Measurements from ENCODE around the gene PCDHGB1. TPM values are rescaled to one million over a fixed set of nuclear protein-coding genes. Genes with fewer than 3 reads are reported as not detected.

Gene PCDHGB1
- total and polyA plus RNA-seq, 2 donors (not counting 1 experiment from before 2014, with no cell fraction given) = 1.7 to 4.3 TPM

DNA sequence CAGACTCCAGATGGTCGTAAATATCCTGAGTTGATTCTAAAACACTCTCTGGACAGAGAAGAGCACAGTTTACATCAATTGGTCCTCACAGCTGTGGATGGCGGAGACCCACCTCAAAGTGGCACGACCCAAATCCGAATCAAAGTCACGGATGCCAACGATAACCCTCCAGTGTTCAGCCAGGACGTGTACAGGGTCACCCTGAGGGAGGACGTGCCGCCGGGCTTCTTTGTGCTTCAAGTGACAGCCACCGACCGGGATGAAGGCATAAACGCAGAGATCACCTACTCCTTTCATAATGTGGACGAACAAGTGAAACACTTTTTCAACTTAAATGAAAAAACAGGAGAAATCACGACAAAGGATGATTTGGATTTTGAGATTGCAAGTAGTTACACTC, 10.8 kb downstream of the PCDHGB1 start:
- Histone ChIP-seq H3K27ac (ENCODE audit: insufficient read depth, low read length) (no peak overlapping the region), H3K36me3 (ENCODE audit: control insufficient read depth, insufficient read depth, low read length) (no peaks in the 10 kb centered on the region), H3K79me2 (ENCODE audit: control insufficient read depth, insufficient read depth, low read length) (no peaks in the 10 kb centered on the region), H3K4me1 (ENCODE audit: control insufficient read depth, extremely low read depth, insufficient read depth, low read length) (no peaks in the 10 kb centered on the region), H3K4me3 (replicated peaks in 1 of 4; ENCODE audit: control extremely low read depth in 1 of 4, insufficient read depth in 1 of 4, low read depth in 3 of 4, low read length in 4 of 4) (peak overlapping the region in 1 of 4 experiments; percentile 58), H3K9me3 (ENCODE audit: control insufficient read depth, insufficient read depth, low read depth, low read length) (peaks cover 5% of the 10 kb centered on the region), H3K27me3 (ENCODE audit: control insufficient read depth, insufficient read depth, low read length) (peaks cover 29% of the 10 kb centered on the region), H3K9ac (ENCODE audit: insufficient read depth, low read length) (no peak overlapping the region), H2AFZ (ENCODE audit: low read length) (no peak overlapping the region), H3K4me2 (ENCODE audit: extremely low read depth, insufficient read depth, low read length) (no peak overlapping the region), H4K20me1 (ENCODE audit: control insufficient read depth, extremely low read depth, insufficient read depth, low read length) (no peaks in the 10 kb centered on the region)
- TF ChIP-seq CTCF (conservative IDR thresholded peaks at IDR 0.05 in 1 of 2, IDR thresholded peaks at IDR 0.05 in 1 of 2; ENCODE audit: low read depth in 1 of 2, low read length in 2 of 2) (no peak), EZH2 (IDR thresholded peaks at IDR 0.05; ENCODE audit: low read length, missing control alignments) (no peak)
- no peak for DNase-seq (ENCODE audit: low read depth in 2 of 2)

GRCh38 chr5:141362719-141363118, 12.8 kb downstream of the PCDHGB1 start:
- TF ChIP-seq EZH2 (IDR thresholded peaks at IDR 0.05; ENCODE audit: low read length, missing control alignments) (no peak), CTCF (conservative IDR thresholded peaks at IDR 0.05 in 1 of 2, IDR thresholded peaks at IDR 0.05 in 1 of 2; ENCODE audit: low read depth in 1 of 2, low read length in 2 of 2) (no peak)
- Histone ChIP-seq H3K79me2 (ENCODE audit: control insufficient read depth, insufficient read depth, low read length) (no peaks in the 10 kb centered on the region), H2AFZ (ENCODE audit: low read length) (no peak overlapping the region), H3K4me3 (replicated peaks in 1 of 4; ENCODE audit: control extremely low read depth in 1 of 4, insufficient read depth in 1 of 4, low read depth in 3 of 4, low read length in 4 of 4) (no peak overlapping the region), H3K27ac (ENCODE audit: insufficient read depth, low read length) (no peak overlapping the region), H3K9ac (ENCODE audit: insufficient read depth, low read length) (no peak overlapping the region), H3K9me3 (ENCODE audit: control insufficient read depth, insufficient read depth, low read depth, low read length) (peaks cover 5% of the 10 kb centered on the region), H3K27me3 (ENCODE audit: control insufficient read depth, insufficient read depth, low read length) (peaks cover 32% of the 10 kb centered on the region), H3K4me2 (ENCODE audit: extremely low read depth, insufficient read depth, low read length) (no peak overlapping the region), H3K36me3 (ENCODE audit: control insufficient read depth, insufficient read depth, low read length) (no peaks in the 10 kb centered on the region), H3K4me1 (ENCODE audit: control insufficient read depth, extremely low read depth, insufficient read depth, low read length) (no peaks in the 10 kb centered on the region), H4K20me1 (ENCODE audit: control insufficient read depth, extremely low read depth, insufficient read depth, low read length) (no peaks in the 10 kb centered on the region)
- no peak for DNase-seq (ENCODE audit: low read depth in 2 of 2)

- no peaks in the 10 kb centered on the region for H4K20me1 ChIP-seq (ENCODE audit: control insufficient read depth, extremely low read depth, insufficient read depth, low read length)
- no peak within 1 kb of the TSS for H3K9ac ChIP-seq (ENCODE audit: insufficient read depth, low read length)
- H3K4me3 ChIP-seq (replicated peaks in 1 of 4; ENCODE audit: control extremely low read depth in 1 of 4, insufficient read depth in 1 of 4, low read depth in 3 of 4, low read length in 4 of 4) = peak within 1 kb of the TSS; percentile 10 to 33 (median 24)
- peak within 1 kb of the TSS; percentile 64 for H3K4me2 ChIP-seq (ENCODE audit: extremely low read depth, insufficient read depth, low read length)
- no peaks in the 10 kb centered on the region for H3K36me3 ChIP-seq (ENCODE audit: control insufficient read depth, insufficient read depth, low read length)
- H3K27me3 ChIP-seq (ENCODE audit: control insufficient read depth, insufficient read depth, low read length) = peaks cover 32% of the 10 kb centered on the region
- no peaks in the 10 kb centered on the region for H3K79me2 ChIP-seq (ENCODE audit: control insufficient read depth, insufficient read depth, low read length)
- H3K9me3 ChIP-seq (ENCODE audit: control insufficient read depth, insufficient read depth, low read depth, low read length) = peaks cover 5% of the 10 kb centered on the region
- peak; percentile 20 to 27 for DNase-seq (ENCODE audit: low read depth in 2 of 2)
- TF ChIP-seq EZH2 (IDR thresholded peaks at IDR 0.05; ENCODE audit: low read length, missing control alignments) (peak; percentile 23), CTCF (conservative IDR thresholded peaks at IDR 0.05 in 1 of 2, IDR thresholded peaks at IDR 0.05 in 1 of 2; ENCODE audit: low read depth in 1 of 2, low read length in 2 of 2) (peak; percentile 7 to 17)
- H3K4me1 ChIP-seq (ENCODE audit: control insufficient read depth, extremely low read depth, insufficient read depth, low read length) = no peaks in the 10 kb centered on the region
- H3K27ac ChIP-seq (ENCODE audit: insufficient read depth, low read length) = no peak within 1 kb of the TSS
- H2AFZ ChIP-seq (ENCODE audit: low read length) = no peak within 1 kb of the TSS
Observed at GRCh38 chr5:141363952-141364660, 14.2 kb downstream of the PCDHGB1 start, which contains the start of gene PCDHGA5. Gene PCDHGA5, plus strand, starts transcription at chr5:141364162. Its CDS starts 169 bp downstream, at chr5:141364331.
